Hepatocyte (in vitro differentiated cells): ENCODE results near the gene LCAT. TPM values are rescaled to one million over a fixed set of nuclear protein-coding genes. Genes with fewer than 3 reads are reported as not detected.

Experiments used
- DNase-seq: peaks from one replicate; pipeline ENCODE4 v3.0.0-alpha.2; 2016; ENCODE audit warnings: low spot score
- H2AFZ ChIP-seq: fragments of 200-600 bp; sonication (generic); 2 replicates; pipeline ENCODE4 v1.6.0; 2016; ENCODE audit warnings: antibody characterized with exemption, mild to moderate bottlenecking
- H3K27ac ChIP-seq: fragments of 200-600 bp; sonication (generic); 2 replicates; pipeline ENCODE4 v1.5.1; 2016; ENCODE audit warnings: mild to moderate bottlenecking
- H3K27me3 ChIP-seq: fragments of 200-600 bp; sonication (generic); 2 replicates; pipeline ENCODE4 v1.6.1; 2016
- H3K36me3 ChIP-seq: fragments of 200-600 bp; sonication (generic); replicated peaks from 2 replicates; pipeline ENCODE4 v1.5.1; 2016; ENCODE audit warnings: low read depth; ENCODE audit not compliant: insufficient read depth
- H3K4me1 ChIP-seq: fragments of 200-600 bp; sonication (generic); 2 replicates; pipeline ENCODE4 v1.5.1; 2016; ENCODE audit warnings: mild to moderate bottlenecking, moderate library complexity; ENCODE audit not compliant: insufficient read depth
- H3K4me2 ChIP-seq: fragments of 200-600 bp; sonication (generic); 2 replicates; pipeline ENCODE4 v1.6.0; 2016
- H3K4me3 ChIP-seq: fragments of 200-600 bp; sonication (generic); 2 replicates; pipeline ENCODE4 v1.5.1; 2016; ENCODE audit warnings: mild to moderate bottlenecking
- H3K79me2 ChIP-seq: fragments of 200-600 bp; sonication (generic); 2 replicates; pipeline ENCODE4 v1.6.0; 2017; ENCODE audit warnings: mild to moderate bottlenecking
- H3K9me2 ChIP-seq: fragments of 200-600 bp; sonication (generic); replicated peaks from 2 replicates; pipeline ENCODE4 v1.6.0; 2017; ENCODE audit warnings: mild to moderate bottlenecking; ENCODE audit not compliant: insufficient read depth
- H3K9me3 ChIP-seq: fragments of 200-600 bp; sonication (generic); 2 replicates; pipeline ENCODE4 v1.5.1; 2016; ENCODE audit warnings: low read depth, mild to moderate bottlenecking
- H4K20me1 ChIP-seq: fragments of 200-600 bp; sonication (generic); 2 replicates; pipeline ENCODE4 v1.6.0; 2016; ENCODE audit warnings: mild to moderate bottlenecking; ENCODE audit not compliant: insufficient read depth, poor library complexity, severe bottlenecking
- EZH2 ChIP-seq: fragments of 200-600 bp; sonication (generic); IDR thresholded peaks from 2 replicates; pipeline ENCODE4 v1.6.1; 2016; ENCODE audit warnings: antibody characterized with exemption, mild to moderate bottlenecking, borderline replicate concordance
- EZH2phosphoT487 ChIP-seq: fragments of 200-600 bp; sonication (generic); IDR thresholded peaks from one replicate; pipeline ENCODE4 v1.6.1; 2018; ENCODE audit warnings: antibody characterized with exemption, mild to moderate bottlenecking, low read depth, moderate library complexity; ENCODE audit not compliant: unreplicated experiment, severe bottlenecking
- WGBS: methylation state at CpG from one replicate; pipeline ENCODE4 v1.1.6; 2016; ENCODE audit warnings: low lambda C conversion rate; ENCODE audit errors: missing lambda C conversion rate; 5-methylcytosine and 5-hydroxymethylcytosine counted together
- polyA plus RNA-seq: library from polyadenylated mRNA; unstranded; fragments of >200 nt; fragmentation: Nextera tagmentation; extraction: Ambion mirVana; gene quantifications from 2 replicates; pipeline ENCODE4 v1.2.1, GENCODE V29; 2016
- total RNA-seq: library from RNA; depleted of rRNA; stranded (reverse); fragments of >200 nt; gene quantifications from 2 replicates; pipeline ENCODE4 v1.2.3, GENCODE V29; 2014
- TF ChIP-seq, protein P1 (sequence below): fragments of 200-600 bp; sonication (generic); IDR thresholded peaks from 2 replicates; pipeline ENCODE4 v1.5.1; 2016; ENCODE audit warnings: antibody characterized with exemption, mild to moderate bottlenecking; ENCODE audit not compliant: poor library complexity

Gene LCAT
- total and polyA plus RNA-seq, 2 experiments from 2014 or later: 15.6 to 44.6 TPM

DNA sequence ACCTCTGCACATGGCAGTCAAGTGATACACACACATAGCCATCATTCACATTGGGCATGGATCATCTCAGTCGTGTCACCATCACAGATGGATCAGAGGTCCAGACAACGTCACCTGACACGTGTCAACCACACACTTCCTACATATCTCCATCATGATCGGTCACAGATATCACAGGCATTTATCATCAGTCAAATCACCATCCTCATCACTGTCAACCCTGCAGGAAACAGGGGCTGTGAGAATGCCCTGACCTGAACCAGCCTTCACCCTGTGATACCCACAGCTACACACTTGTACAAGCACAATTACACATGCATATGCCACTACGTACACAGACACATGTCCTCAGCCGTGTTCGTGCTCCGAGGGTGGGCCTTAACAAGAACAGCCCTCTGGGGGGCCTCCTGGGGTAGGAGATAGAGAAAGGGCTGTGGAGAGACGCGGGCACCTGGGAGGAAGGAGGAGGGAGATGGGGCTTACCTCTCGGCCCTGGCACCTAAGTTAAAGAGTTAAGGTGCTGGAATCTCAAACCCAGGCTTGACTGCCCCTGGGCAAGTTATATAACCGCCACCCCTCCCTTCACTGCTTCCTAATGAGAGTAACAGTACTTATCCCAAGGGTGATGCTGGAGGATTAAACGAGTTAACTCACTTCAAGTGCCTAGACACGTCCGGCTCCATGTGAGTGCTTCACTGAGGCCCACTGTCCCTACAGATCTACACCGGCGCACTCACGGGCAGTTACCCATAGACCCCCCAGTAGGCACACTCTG lies 23.4 kb upstream of the LCAT start:
- WGBS: 21% methylated on average over 18 of the region's 18 CpGs
- Histone ChIP-seq H3K4me3 (peak overlapping the region; percentile 94), H2AFZ (peak overlapping the region; percentile 77), H3K9me3 (no peaks in the 10 kb centered on the region), H3K79me2 (peaks cover 59% of the 10 kb centered on the region), H3K27ac (peak overlapping the region; percentile 95), H3K36me3 (no peaks in the 10 kb centered on the region), H3K4me2 (peak overlapping the region; percentile 96), H3K4me1 (peaks cover 24% of the 10 kb centered on the region), H4K20me1 (peaks cover 40% of the 10 kb centered on the region), H3K9me2 (no peaks in the 10 kb centered on the region), H3K27me3 (no peaks in the 10 kb centered on the region)
- DNase-seq: no peak
- TF ChIP-seq, protein P1, sequence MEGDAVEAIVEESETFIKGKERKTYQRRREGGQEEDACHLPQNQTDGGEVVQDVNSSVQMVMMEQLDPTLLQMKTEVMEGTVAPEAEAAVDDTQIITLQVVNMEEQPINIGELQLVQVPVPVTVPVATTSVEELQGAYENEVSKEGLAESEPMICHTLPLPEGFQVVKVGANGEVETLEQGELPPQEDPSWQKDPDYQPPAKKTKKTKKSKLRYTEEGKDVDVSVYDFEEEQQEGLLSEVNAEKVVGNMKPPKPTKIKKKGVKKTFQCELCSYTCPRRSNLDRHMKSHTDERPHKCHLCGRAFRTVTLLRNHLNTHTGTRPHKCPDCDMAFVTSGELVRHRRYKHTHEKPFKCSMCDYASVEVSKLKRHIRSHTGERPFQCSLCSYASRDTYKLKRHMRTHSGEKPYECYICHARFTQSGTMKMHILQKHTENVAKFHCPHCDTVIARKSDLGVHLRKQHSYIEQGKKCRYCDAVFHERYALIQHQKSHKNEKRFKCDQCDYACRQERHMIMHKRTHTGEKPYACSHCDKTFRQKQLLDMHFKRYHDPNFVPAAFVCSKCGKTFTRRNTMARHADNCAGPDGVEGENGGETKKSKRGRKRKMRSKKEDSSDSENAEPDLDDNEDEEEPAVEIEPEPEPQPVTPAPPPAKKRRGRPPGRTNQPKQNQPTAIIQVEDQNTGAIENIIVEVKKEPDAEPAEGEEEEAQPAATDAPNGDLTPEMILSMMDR: no peak
- no peak for TF ChIP-seq EZH2phosphoT487
- no peak for TF ChIP-seq EZH2

- H3K36me3 ChIP-seq: no peaks in the 10 kb centered on the region
- H3K27ac ChIP-seq: peak overlapping the region; percentile 34
- peaks cover 62% of the 10 kb centered on the region for H3K79me2 ChIP-seq
- TF ChIP-seq EZH2phosphoT487: no peak
- no peak for TF ChIP-seq EZH2
- TF ChIP-seq, protein P1: no peak
- H3K4me1 ChIP-seq: peaks cover 24% of the 10 kb centered on the region
- no peaks in the 10 kb centered on the region for H3K9me2 ChIP-seq
- DNase-seq: no peak
- 57% methylated on average over 3 of the region's 3 CpGs for WGBS
- no peaks in the 10 kb centered on the region for H3K9me3 ChIP-seq
- no peaks in the 10 kb centered on the region for H3K27me3 ChIP-seq
- no peak overlapping the region for H3K4me3 ChIP-seq
- no peak overlapping the region for H2AFZ ChIP-seq
- peak overlapping the region; percentile 96 for H3K4me2 ChIP-seq
- H4K20me1 ChIP-seq: peaks cover 40% of the 10 kb centered on the region
Measured at GRCh38 chr16:67966549-67967182, 22.7 kb upstream of the LCAT start.

DNA sequence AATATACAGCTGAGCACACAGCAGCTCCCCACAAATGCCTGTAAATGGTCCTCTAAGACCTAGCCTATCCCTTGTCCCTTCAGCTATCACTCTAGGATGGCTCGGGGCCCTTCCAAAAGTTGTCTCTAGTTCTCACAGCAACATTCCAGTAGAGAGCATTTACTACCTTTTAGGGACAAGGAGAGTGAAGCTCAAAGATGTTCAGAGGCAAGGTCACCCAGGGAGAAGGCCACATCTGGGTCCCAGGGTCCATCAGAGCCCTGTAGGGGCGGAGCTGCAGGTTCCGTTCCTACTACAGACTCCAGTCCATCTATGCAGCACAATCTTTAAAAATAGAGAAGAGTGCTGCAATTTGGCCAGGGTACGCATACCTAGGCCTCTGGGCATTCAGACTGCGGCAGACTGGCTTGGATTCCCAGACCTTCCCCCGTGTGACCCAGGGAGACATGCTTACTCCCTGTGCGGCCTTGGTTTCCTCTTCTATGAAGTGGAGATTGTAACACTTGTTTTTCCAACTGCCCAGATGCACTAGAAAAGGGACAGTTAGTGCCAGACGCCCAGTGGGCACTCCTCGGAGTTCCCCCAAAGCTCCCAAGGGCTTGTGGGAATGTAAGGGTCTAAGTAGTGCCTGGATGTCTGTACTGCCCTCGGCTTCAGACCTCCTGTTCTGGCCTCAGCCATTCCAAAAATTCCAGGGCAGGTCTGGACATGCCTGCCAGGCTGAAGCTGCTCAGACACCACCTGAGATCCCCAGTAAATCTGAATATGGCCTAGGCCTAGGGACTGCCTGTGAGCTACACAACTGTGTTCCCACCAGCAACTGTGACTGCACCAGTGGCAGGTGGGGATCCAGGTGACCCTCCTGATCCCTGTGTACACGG lies 22.0 kb upstream of the LCAT start:
- H3K4me3 ChIP-seq: no peak overlapping the region

More for the DNA sequence above, 22.0 kb upstream of the LCAT start:
- Histone ChIP-seq H3K79me2 (peaks cover 62% of the 10 kb centered on the region), H3K4me2 (peak overlapping the region; percentile 96), H3K9me3 (no peaks in the 10 kb centered on the region), H3K27me3 (no peaks in the 10 kb centered on the region), H3K27ac (peak overlapping the region; percentile 34), H2AFZ (no peak overlapping the region), H3K9me2 (no peaks in the 10 kb centered on the region), H4K20me1 (peaks cover 40% of the 10 kb centered on the region), H3K4me1 (peaks cover 24% of the 10 kb centered on the region), H3K36me3 (no peaks in the 10 kb centered on the region)
- WGBS: 75% methylated on average over 11 of the region's 11 CpGs
- TF ChIP-seq EZH2 (no peak), EZH2phosphoT487 (no peak)
- TF ChIP-seq, protein P1: no peak
- no peak for DNase-seq
